NCI-H187 treated with DMSO at 0.1 percent for 48 hours (cell line): ENCODE results near the gene AQP5.

ENCODE experiments used
- DNase-seq: peaks from one replicate; lab custom pipeline; 2025; lab: John Stamatoyannopoulos, UW

Gene AQP5

DNA sequence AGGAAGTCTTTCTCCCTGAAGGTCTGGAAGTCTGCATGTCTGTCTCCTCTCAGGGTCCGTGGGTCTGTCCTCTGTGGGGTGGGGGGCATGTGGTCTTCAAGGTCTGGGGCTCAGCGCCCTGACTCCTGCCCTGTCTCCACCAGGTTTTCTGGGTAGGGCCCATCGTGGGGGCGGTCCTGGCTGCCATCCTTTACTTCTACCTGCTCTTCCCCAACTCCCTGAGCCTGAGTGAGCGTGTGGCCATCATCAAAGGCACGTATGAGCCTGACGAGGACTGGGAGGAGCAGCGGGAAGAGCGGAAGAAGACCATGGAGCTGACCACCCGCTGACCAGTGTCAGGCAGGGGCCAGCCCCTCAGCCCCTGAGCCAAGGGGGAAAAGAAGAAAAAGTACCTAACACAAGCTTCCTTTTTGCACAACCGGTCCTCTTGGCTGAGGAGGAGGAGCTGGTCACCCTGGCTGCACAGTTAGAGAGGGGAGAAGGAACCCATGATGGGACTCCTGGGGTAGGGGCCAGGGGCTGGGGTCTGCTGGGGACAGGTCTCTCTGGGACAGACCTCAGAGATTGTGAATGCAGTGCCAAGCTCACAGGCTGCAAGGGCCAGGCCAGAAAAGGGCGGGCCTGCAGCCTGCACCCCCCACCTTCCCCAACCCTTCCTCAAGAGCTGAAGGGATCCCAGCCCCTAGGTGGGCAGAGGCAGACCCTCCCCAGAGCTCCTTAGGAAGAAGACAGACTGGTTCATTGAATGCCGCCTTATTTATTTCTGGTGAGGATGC, 3.4 kb downstream of the AQP5 start:
- no peak for DNase-seq

- no peak for DNase-seq
Measured at GRCh38 chr12:49965836-49966235, 4.2 kb downstream of the AQP5 start.

DNA sequence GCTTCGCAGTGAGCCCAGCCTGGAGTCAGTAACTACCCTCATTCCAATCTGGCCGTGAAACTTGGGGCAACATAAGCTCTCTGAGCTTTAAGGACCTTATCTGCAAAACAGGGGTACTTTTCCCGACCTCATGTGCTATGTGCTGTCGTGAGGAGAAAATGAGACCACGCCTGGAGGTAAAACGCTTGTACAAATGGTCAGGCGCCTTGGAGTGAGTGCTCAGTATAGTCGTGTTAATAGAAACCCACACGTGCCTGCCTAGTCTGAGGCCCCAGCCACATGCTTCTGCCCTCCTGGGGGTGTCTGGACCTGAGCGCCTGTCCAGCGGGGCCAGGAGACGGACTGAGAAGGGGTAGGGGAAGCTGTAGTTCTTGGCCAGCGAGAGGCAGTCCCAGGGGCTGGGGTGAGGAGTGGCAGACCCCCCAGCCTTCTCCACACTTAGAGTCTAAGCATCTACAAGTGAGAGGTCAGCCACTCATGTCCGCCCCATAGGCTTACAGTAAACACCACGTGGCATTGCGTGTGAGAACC, 4.9 kb downstream of the AQP5 start:
- no peak for DNase-seq

DNA sequence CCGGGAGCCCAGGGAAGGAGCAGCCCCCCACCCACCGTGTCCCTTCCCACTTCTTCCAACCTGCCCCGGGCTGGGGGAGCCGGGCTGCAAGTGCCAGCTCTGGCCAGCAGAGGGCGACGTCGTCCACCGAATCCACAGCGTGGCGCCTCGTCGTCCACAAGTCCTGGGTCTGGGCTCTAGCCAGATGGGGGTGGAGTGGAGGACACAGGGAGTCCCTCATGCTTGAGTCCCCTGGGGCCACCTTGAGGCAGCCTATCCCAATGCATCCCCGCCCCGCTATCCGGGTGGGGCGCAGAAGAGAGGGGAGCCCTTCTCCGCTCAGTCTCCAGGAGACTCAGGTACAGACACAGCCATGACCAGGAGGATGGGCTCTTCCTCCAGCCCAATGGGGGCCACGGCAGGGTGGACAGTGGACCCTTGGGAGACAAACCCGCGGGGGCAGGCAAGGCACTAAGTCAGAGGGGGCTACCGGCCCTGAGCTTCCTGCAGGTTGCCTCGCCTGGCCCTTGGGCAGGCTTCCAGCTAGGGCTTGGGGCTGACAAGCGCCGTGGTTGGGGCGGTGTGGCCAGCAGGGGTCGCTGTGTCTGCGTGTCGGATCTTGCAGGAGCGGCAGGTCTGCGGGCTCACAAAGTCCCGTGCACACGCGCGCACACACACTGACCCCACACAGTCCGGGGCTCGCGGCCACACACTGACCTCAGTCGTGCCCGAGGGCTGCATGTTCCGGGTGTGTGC, 5.5 kb downstream of the AQP5 start:
- no peak for DNase-seq

- no peak for DNase-seq
Measured at GRCh38 chr12:49967777-49968250, 6.1 kb downstream of the AQP5 start.

GRCh38 chr12:49968471-49968870, 6.8 kb downstream of the AQP5 start:
- no peak for DNase-seq

- no peak for DNase-seq
Measured at GRCh38 chr12:49969027-49969426, 7.4 kb downstream of the AQP5 start.

DNA sequence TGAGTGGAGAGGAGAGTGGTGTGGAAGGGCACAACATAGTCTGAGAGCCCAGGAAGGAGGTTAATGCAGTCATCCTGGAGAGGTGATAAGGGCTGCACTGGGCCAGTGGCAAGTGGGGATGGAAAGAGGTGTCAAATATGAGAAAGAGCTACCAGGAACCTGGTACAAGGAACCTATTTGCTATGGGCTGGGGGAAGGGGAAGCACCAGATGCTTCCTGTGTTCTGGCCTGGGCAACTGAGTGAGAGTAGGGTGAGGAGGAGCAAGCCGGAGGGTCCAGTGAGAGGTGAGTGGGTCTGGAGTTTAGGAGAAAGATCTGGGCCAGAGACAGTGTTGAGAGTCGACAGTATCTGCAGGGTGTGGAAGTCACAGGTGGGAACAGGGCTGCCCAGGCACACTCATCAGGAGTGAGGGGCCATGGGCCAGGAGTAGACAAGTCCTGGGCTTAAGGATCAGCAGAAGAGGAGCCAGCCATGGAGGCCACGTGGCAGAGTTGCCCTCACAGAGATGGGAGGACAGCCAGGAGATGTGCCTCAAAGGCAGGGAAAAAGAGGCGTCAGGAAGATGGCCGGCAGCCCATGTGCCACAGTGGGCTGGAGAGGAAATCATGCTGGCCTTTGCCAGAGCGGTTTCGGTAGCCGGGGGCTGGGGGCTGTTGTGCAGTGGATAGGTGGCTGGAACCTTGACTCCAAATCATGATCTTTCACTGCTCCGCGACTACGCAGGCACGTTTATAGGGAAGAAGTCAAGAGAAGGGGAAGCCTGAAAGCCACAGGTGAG, 8.2 kb downstream of the AQP5 start:
- DNase-seq, result no peak

- no peak for DNase-seq
Measured at GRCh38 chr12:49970658-49971057, 9.0 kb downstream of the AQP5 start.

- DNase-seq, result no peak
Measured at GRCh38 chr12:49971141-49971540, 9.5 kb downstream of the AQP5 start.

DNA sequence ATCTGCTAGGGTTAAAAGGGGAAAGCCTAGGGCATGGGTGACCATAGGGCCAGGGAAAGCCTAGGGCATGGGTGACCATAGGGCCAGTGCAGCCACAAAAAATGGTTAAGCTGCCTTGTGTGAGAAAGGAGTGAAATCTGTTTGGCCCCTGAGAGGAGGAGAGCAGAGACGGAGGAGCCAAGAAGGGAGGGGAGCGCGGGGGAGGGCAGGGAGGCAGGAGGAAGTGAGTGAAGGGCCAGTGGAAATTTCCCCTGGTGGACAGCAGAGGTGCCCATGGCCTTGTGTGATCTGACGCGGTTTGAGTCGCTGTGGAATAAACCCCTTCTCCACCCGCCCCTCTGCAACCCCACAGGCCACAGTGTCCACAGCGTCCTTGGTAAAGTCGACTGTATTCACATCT, 10.5 kb downstream of the AQP5 start:
- DNase-seq, result no peak

DNA sequence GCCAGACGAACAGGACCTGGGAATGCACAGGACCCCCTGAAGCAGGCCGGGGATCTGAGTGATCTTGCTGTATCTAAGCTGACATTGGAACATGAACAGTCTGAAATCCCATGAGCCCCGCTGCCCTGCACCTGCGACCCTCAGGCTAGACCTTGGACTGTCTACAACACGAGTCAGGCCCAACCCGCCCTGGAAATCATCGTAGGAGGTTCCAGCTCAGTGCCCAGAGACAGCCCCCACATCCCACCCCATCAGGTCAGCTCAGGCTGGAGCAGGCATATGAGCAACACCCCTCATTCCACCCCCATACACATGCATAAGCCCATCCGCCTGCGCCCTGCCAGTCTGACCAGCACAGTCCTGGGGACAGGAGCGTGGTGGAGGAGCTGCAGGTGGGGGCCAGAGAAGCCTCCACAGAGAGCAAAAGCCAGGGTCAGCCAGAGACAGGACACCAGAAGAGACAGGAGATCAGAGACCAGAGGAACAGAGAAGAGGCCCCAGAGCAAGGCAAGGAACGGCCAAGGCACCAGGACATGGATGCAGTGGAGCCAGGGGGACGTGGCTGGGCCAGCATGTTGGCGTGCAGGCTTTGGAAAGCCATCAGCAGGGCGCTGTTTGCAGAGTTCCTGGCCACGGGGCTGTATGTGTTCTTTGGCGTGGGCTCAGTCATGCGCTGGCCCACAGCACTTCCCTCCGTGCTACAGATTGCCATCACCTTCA, 11.1 kb downstream of the AQP5 start, which contains the start of gene AQP6:
Gene AQP6, plus strand, starts transcription at position 307 of the 720 bp plus-strand sequence. Its CDS starts 227 bp downstream, at position 534.
- DNase-seq, result no peak

GRCh38 chr12:49973361-49973830, 11.7 kb downstream of the AQP5 start:
- DNase-seq, result no peak

DNA sequence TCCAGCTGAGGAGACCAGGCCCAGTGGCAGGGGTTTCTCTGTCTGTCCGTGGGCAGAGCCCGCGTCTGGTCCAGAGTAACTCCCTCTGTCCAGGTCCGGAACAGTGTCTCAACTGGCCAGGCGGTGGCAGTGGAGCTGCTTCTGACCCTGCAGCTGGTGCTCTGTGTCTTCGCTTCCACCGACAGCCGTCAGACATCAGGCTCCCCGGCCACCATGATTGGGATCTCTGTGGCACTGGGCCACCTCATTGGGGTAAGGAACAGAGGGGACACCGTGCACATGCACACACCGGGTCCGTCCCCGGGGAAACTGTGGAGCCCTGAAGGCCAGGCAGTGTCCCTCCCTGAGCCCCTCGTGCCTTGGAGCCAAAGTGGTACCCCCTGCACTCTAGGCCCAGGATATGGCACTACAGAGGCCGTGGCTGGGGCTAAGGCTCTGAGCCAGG, 12.6 kb downstream of the AQP5 start:
- no peak for DNase-seq

- no peak for DNase-seq
Measured at GRCh38 chr12:49974677-49975317, 13.1 kb downstream of the AQP5 start.

DNA sequence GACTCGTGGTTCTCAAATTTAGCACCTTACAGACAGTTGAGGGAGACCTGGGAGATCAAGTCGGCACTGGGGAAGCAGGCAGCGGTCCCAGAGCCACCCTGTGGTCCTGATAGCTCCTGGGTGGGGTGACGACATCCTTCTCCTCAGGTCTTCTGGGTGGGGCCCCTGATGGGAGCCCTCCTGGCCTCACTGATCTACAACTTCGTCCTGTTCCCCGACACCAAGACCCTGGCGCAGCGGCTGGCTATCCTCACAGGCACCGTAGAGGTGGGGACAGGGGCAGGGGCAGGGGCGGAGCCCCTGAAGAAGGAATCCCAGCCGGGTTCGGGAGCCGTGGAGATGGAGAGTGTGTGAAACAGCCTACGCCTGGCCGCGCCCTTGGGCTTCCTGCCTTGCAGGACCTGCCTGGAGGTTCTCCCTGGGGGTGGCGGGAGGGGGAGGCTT, 13.7 kb downstream of the AQP5 start:
- DNase-seq, result no peak

DNA sequence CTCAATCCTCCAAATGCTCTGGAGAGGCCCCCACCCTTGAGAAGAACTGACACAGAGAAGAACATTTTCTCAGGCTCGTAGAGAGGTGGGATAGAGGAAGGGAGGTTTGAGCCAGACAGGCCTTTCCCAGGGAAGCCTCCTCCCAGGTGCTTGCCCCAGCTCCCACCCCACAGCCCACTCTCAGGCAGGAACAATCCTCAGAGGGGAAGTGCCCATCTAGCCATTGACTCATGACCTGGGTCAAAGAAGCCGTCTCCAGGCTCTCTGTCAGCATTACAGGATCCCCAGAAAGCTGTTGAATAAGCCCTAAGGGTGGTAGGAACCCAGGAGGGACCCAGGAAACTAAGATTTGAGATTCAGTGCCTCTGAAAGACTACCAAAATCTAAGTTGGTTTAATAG, 14.9 kb downstream of the AQP5 start:
- no peak for DNase-seq

DNA sequence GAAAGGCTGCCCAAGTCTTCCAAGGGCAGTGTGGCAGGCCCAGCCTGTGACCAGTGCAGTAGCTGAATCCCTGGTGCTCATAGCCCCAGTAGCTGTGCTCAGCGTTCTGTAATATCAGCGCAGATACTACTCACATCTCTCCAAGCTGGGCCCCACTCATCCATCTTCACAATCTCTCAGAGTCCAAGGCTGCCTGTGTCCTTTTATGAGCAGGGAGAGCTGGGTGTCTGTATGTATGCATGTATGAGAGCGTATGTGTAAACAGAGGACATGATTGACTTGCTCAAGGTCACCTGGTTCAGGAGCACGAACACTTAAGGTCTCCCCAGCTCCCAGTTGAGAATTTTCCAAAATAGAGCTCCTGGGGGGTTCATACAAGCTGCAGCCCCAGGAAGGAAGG, 16.5 kb downstream of the AQP5 start:
- DNase-seq, result no peak

GRCh38 chr12:49979016-49979586, 17.4 kb downstream of the AQP5 start:
- DNase-seq, result no peak

DNA sequence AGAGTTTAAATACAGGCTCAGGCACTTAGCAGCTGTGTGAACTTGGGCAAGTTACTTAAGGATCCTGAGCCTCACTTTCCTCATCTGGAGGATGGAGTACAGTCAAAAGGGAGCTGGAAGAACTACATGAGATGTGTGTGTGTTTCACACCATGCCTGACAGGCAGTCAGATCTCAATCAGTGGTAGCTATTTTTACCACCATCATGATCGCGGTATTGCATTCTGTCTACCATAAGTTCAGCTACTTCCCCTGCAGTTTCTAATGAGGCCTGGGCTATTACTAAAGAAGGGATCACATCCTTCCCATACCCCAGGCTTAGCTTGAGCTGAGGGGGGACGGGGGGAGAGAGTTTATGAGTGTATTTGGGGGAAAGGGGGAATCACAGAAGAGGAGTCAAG, 18.1 kb downstream of the AQP5 start:
- DNase-seq, result no peak
